Esophagus squamous epithelium (tissue), 5 donors: Measurements from ENCODE around the gene GUCY1A1. TPM values are rescaled to one million over a fixed set of nuclear protein-coding genes. Genes with fewer than 3 reads are reported as not detected.

Experiments
- DNase-seq: peaks from one replicate; lab custom pipeline; 2025; lab: John Stamatoyannopoulos, UW
- H3K27ac ChIP-seq, 4 donors: fragments of 200-600 bp; sonication (generic); one replicate each; pipeline ENCODE4 v1.5.1; 2016 to 2019; ENCODE audit warnings: mild to moderate bottlenecking in 1 of 4
- H3K27me3 ChIP-seq, 4 donors: fragments of 200-600 bp; sonication (generic); 1 replicate in 3 of 4; 2 replicates in 1 of 4; pipeline versions ENCODE4 v1.5.1 to v1.6.0; 2017 to 2021; ENCODE audit warnings: antibody characterized with exemption in 1 of 4
- H3K36me3 ChIP-seq, 3 donors: fragments of 200-600 bp; sonication (generic); one replicate each; pipeline ENCODE4 v1.5.1; 2016 to 2019
- H3K4me1 ChIP-seq, 3 donors: fragments of 200-600 bp; sonication (generic); one replicate each; pipeline ENCODE4 v1.5.1; 2017 to 2019
- H3K4me3 ChIP-seq, 4 donors: fragments of 200-600 bp; sonication (generic); 1 replicate in 3 of 4; 2 replicates in 1 of 4; pipeline ENCODE4 v1.5.1; 2016 to 2019; ENCODE audit warnings: mild to moderate bottlenecking in 2 of 4, moderate library complexity in 1 of 4
- H3K9me3 ChIP-seq, 3 donors: fragments of 200-600 bp; sonication (generic); one replicate each; pipeline ENCODE4 v1.5.1; 2016 to 2019
- CTCF ChIP-seq, 6 experiments: fragments of 450-650 bp in 4 of 6; fragments of 200-600 bp in 2 of 6; sonication (generic) in 2 of 6; IDR thresholded peaks; one replicate each; pipeline ENCODE4 v1.5.1; 2016 to 2019; ENCODE audit warnings: antibody characterized with exemption in 6 of 6, mild to moderate bottlenecking in 4 of 6, moderate library complexity in 4 of 6
- POLR2A ChIP-seq, 4 donors: fragments of 450-650 bp; IDR thresholded peaks; one replicate each; pipeline ENCODE4 v1.6.1; 2017; ENCODE audit warnings: antibody characterized with exemption in 4 of 4, mild to moderate bottlenecking in 4 of 4, moderate library complexity in 3 of 4
- WGBS, 2 donors: methylation state at CpG; one replicate each; pipeline ENCODE4 v1.1.5; 2018; 5-methylcytosine and 5-hydroxymethylcytosine counted together
- intact Hi-C: fragments of 100-400 bp; cut with DNase I; formaldehyde crosslinking; loops from one replicate; pipeline ENCODE4 v1.15.0; 2022
- total RNA-seq, 4 donors: library from RNA; depleted of rRNA; stranded (reverse); fragments of >200 nt; gene quantifications; one replicate each; pipeline ENCODE4 v1.1.0, GENCODE V29; 2016
- donor health status: DM: yes; HTN: yes; CAD: no.

GUCY1A1 gene
- total RNA-seq, 4 donors from 2014 or later = 0.45 to 8.6 (median 5.1) TPM

DNA sequence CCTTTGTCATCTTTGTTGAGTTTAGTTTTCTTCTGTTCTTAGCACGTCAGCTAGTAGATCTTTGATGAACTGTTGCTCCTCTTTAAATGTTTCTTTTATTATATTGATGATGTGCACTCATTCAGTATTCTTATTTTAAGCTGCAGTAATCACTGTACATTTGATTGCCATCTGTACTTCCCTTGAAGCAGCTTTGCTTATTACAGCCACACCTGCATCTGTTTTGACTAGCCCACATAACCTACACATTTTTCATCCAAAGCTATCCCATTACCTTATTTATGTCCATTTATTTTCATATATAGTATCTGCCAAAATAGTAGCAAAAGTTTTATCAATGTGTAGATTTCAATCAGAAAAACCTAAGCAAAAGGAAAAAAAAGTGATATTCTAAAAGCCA is 68.3 kb downstream of the GUCY1A1 start:
- intact Hi-C loops = no loop called here
- no peak for TF ChIP-seq CTCF (IDR thresholded peaks at IDR 0.05)
- no peak for TF ChIP-seq POLR2A (IDR thresholded peaks at IDR 0.05)
- Histone ChIP-seq H3K36me3 (no peaks in the 10 kb centered on the region), H3K4me3 (no peak overlapping the region), H3K27me3 (no peaks in the 10 kb centered on the region), H3K27ac (no peak overlapping the region), H3K4me1 (no peaks in the 10 kb centered on the region), H3K9me3 (no peaks in the 10 kb centered on the region)
- WGBS, 2 donors = 58 to 66% methylated on average over 1 of the region's 1 CpG
- DNase-seq = no peak

DNA sequence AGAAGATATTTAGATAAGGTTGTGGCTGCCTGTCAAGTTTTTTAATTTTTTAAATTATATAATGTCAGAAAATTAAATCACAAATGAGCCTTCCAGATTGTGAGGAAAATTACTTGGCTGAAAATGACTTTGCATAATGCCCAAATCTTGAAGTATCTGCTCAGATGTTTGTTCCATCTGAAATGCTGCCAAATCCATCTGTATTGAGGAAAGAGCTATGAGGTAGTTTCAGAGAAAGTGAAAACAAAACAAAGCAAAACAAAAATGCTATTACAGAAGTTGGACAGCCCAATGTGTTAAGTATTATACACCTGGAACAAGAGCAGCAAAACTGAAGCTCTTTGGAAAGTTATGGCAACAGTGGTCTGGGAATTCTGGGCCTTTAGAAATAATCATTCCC is 68.8 kb downstream of the GUCY1A1 start:
- Histone ChIP-seq H3K4me1 (no peaks in the 10 kb centered on the region), H3K4me3 (no peak overlapping the region), H3K27ac (no peak overlapping the region), H3K36me3 (no peaks in the 10 kb centered on the region), H3K9me3 (no peaks in the 10 kb centered on the region), H3K27me3 (no peaks in the 10 kb centered on the region)
- no peak for TF ChIP-seq CTCF (IDR thresholded peaks at IDR 0.05)
- no peak for TF ChIP-seq POLR2A (IDR thresholded peaks at IDR 0.05)
- DNase-seq = no peak
- intact Hi-C loops = no loop called here

DNA sequence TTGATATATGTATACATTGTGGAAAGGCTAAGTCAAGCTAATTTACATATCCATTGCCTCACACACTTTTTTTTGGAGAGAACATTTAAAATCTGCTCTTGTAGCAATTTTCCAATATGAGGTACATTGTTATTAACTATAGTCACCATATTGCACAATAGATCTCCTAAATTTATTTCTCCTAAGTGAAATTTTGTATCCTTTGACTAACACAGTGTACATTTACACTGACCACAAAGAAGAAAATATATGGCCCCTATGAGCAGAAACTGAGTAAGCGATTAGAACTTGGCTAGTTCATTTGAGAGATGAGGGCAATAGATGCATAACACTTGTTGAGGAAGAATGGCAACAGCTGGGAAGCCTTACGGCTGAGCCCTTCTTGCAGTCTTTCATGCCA is 71.9 kb downstream of the GUCY1A1 start:
- Histone ChIP-seq H3K9me3 (no peaks in the 10 kb centered on the region), H3K27me3 (no peaks in the 10 kb centered on the region), H3K4me3 (no peak overlapping the region), H3K36me3 (no peaks in the 10 kb centered on the region), H3K27ac (no peak overlapping the region), H3K4me1 (no peaks in the 10 kb centered on the region)
- DNase-seq = no peak
- TF ChIP-seq POLR2A (IDR thresholded peaks at IDR 0.05) = no peak
- no peak for TF ChIP-seq CTCF (IDR thresholded peaks at IDR 0.05)
- WGBS, 2 donors = 86 to 94% methylated on average over 2 of the region's 2 CpGs
- intact Hi-C loops = no loop called here

DNA sequence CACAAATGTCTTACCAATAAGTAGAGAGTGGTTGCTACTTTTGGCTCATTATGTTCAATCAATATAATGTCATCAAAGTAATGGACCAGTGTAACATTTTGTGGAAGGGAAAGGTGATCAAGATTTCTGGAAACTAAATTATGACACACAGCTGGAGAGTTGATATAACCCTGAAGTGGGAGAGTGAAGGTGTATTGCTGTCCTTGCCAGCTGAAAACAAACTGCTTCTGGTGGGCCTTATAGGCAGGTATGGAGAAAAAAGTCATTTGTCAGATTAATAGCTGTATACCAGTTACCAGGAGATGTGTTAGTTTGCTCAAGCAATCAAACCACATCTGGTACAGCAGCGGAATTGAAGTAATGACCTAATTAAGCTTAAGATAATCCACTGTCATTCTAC is 74.9 kb downstream of the GUCY1A1 start:
- Histone ChIP-seq H3K36me3 (no peaks in the 10 kb centered on the region), H3K4me1 (no peaks in the 10 kb centered on the region), H3K4me3 (no peak overlapping the region), H3K9me3 (no peaks in the 10 kb centered on the region), H3K27me3 (no peaks in the 10 kb centered on the region), H3K27ac (no peak overlapping the region)
- TF ChIP-seq POLR2A (IDR thresholded peaks at IDR 0.05) = no peak
- TF ChIP-seq CTCF (IDR thresholded peaks at IDR 0.05) = no peak
- intact Hi-C loops = no loop called here
- WGBS, 2 donors = 81 to 100% methylated on average over 1 of the region's 1 CpG
- no peak for DNase-seq

- no peaks in the 10 kb centered on the region for H3K36me3 ChIP-seq
- intact Hi-C loops = no loop called here
- WGBS, 2 donors = 56 to 72% methylated on average over 3 of the region's 3 CpGs
- no peaks in the 10 kb centered on the region for H3K27me3 ChIP-seq
- H3K4me3 ChIP-seq = no peak overlapping the region
- no peaks in the 10 kb centered on the region for H3K4me1 ChIP-seq
- no peak for DNase-seq
- no peaks in the 10 kb centered on the region for H3K9me3 ChIP-seq
- H3K27ac ChIP-seq = no peak overlapping the region
- TF ChIP-seq POLR2A (IDR thresholded peaks at IDR 0.05) (no peak), CTCF (IDR thresholded peaks at IDR 0.05) (no peak)
These were observed 75.8 kb downstream of the GUCY1A1 start for GRCh38 chr4:155742310-155743015.
